Neural progenitor cell (in vitro differentiated cells): ENCODE results near the gene PCSK5. TPM values are rescaled to one million over a fixed set of nuclear protein-coding genes. Genes with fewer than 3 reads are reported as not detected.

Source experiments
- DNase-seq: peaks from one replicate; pipeline ENCODE4 v3.0.0-alpha.2; 2016; ENCODE audit warnings: low spot score
- H2AFZ ChIP-seq: fragments of 200-600 bp; sonication (generic); replicated peaks from 2 replicates; pipeline ENCODE4 v1.6.1; 2016; ENCODE audit warnings: antibody characterized with exemption
- H3F3A ChIP-seq: fragments of 200-600 bp; sonication (generic); 2 replicates; pipeline ENCODE4 v1.6.1; 2016; ENCODE audit warnings: antibody characterized with exemption, low read depth
- H3K27ac ChIP-seq: fragments of 200-600 bp; sonication (generic); 2 replicates; pipeline ENCODE4 v1.5.1; 2016; ENCODE audit warnings: mild to moderate bottlenecking
- H3K27me3 ChIP-seq: fragments of 200-600 bp; sonication (generic); 2 replicates; pipeline ENCODE4 v1.6.1; 2016; ENCODE audit warnings: mild to moderate bottlenecking, moderate library complexity
- H3K36me3 ChIP-seq: fragments of 200-600 bp; sonication (generic); 2 replicates; pipeline ENCODE4 v1.5.1; 2016
- H3K4me1 ChIP-seq: fragments of 200-600 bp; sonication (generic); 2 replicates; pipeline ENCODE4 v1.6.1; 2016; ENCODE audit warnings: mixed run types
- H3K4me2 ChIP-seq: fragments of 200-600 bp; sonication (generic); 2 replicates; pipeline ENCODE4 v1.6.1; 2016
- H3K4me3 ChIP-seq: fragments of 200-600 bp; sonication (generic); 2 replicates; pipeline ENCODE4 v1.5.1; 2016
- H3K79me2 ChIP-seq: fragments of 200-600 bp; sonication (generic); 2 replicates; pipeline ENCODE4 v1.6.1; 2016; ENCODE audit warnings: low read depth
- H3K9ac ChIP-seq: fragments of 200-600 bp; sonication (generic); 2 replicates; pipeline ENCODE4 v1.6.1; 2016
- H3K9me3 ChIP-seq: fragments of 200-600 bp; sonication (generic); 2 replicates; pipeline ENCODE4 v1.5.1; 2016; ENCODE audit warnings: low read depth
- H4K20me1 ChIP-seq: fragments of 200-600 bp; sonication (generic); 2 replicates; pipeline ENCODE4 v1.6.1; 2016; ENCODE audit warnings: low read depth
- H3K27ac Mint-ChIP-seq: 3 replicates; pipeline ENCODE4 v1.8.0; 2021; ENCODE audit warnings: mixed read lengths
- H3K27me3 Mint-ChIP-seq: 2 replicates; pipeline ENCODE4 v1.8.0; 2022; ENCODE audit warnings: low read depth, mild to moderate bottlenecking, inconsistent platforms, moderate library complexity, mixed read lengths; ENCODE audit not compliant: insufficient read depth
- H3K36me3 Mint-ChIP-seq: 3 replicates; pipeline ENCODE4 v1.8.0; 2021; ENCODE audit warnings: mixed read lengths
- H3K4me1 Mint-ChIP-seq: 3 replicates; pipeline ENCODE4 v1.8.0; 2021; ENCODE audit warnings: mixed read lengths
- H3K4me3 Mint-ChIP-seq: 3 replicates; pipeline ENCODE4 v1.8.0; 2021; ENCODE audit warnings: mild to moderate bottlenecking, moderate library complexity, mixed read lengths
- H3K9me3 Mint-ChIP-seq: 3 replicates; pipeline ENCODE4 v1.8.0; 2020; ENCODE audit warnings: mixed read lengths
- CTCF ChIP-seq: fragments of 200-600 bp; sonication (generic); IDR thresholded peaks from 2 replicates; pipeline ENCODE4 v1.5.1; 2017; ENCODE audit warnings: antibody characterized with exemption, mild to moderate bottlenecking
- EZH2 ChIP-seq: fragments of 200-600 bp; sonication (generic); IDR thresholded peaks from 2 replicates; pipeline ENCODE4 v1.6.1; 2017; ENCODE audit warnings: antibody characterized with exemption, mild to moderate bottlenecking, moderate library complexity
- EZH2phosphoT487 ChIP-seq: fragments of 200-600 bp; sonication (generic); IDR thresholded peaks from 2 replicates; pipeline ENCODE4 v1.6.1; 2017; ENCODE audit warnings: antibody characterized with exemption
- total RNA-seq: library from RNA; depleted of rRNA; stranded (reverse); fragments of >200 nt; gene quantifications from 2 replicates; pipeline ENCODE4 v1.2.3, GENCODE V29; 2015; ENCODE audit warnings: low replicate concordance

PCSK5 gene
- total RNA-seq, 1 donor from 2014 or later: 23.4 TPM

GRCh38 chr9:75852746-75853145 lies 37.7 kb upstream of the PCSK5 start:
- H3K4me3 Mint-ChIP-seq: no peak overlapping the region
- Histone ChIP-seq H3K4me1 (no peaks in the 10 kb centered on the region), H3K27ac (no peak overlapping the region), H3K9ac (no peak overlapping the region), H3K9me3 (no peaks in the 10 kb centered on the region), H3K36me3 (no peaks in the 10 kb centered on the region), H3K4me3 (no peak overlapping the region), H3K27me3 (no peaks in the 10 kb centered on the region), H3F3A (no peaks in the 10 kb centered on the region), H2AFZ (no peak overlapping the region), H4K20me1 (no peaks in the 10 kb centered on the region), H3K79me2 (no peaks in the 10 kb centered on the region), H3K4me2 (no peak overlapping the region)
- H3K36me3 Mint-ChIP-seq: no peaks in the 10 kb centered on the region
- TF ChIP-seq EZH2 (no peak), EZH2phosphoT487 (no peak), CTCF (no peak)
- peaks cover 2% of the 10 kb centered on the region for H3K27me3 Mint-ChIP-seq
- H3K9me3 Mint-ChIP-seq: no peaks in the 10 kb centered on the region
- H3K27ac Mint-ChIP-seq: no peak overlapping the region
- no peak for DNase-seq
- peaks cover 4% of the 10 kb centered on the region for H3K4me1 Mint-ChIP-seq

GRCh38 chr9:75855509-75855908 lies 35.0 kb upstream of the PCSK5 start:
- Mint-ChIP-seq H3K27me3 (peaks cover 2% of the 10 kb centered on the region), H3K27ac (no peak overlapping the region), H3K9me3 (no peaks in the 10 kb centered on the region), H3K4me1 (no peaks in the 10 kb centered on the region), H3K36me3 (no peaks in the 10 kb centered on the region), H3K4me3 (no peak overlapping the region)
- Histone ChIP-seq H2AFZ (peak overlapping the region; percentile 46), H3K4me2 (no peak overlapping the region), H3K36me3 (no peaks in the 10 kb centered on the region), H3K9me3 (no peaks in the 10 kb centered on the region), H3K27me3 (no peaks in the 10 kb centered on the region), H3K4me3 (no peak overlapping the region), H3K27ac (no peak overlapping the region), H4K20me1 (no peaks in the 10 kb centered on the region), H3K4me1 (peaks cover 7% of the 10 kb centered on the region), H3K79me2 (no peaks in the 10 kb centered on the region), H3K9ac (no peak overlapping the region), H3F3A (no peaks in the 10 kb centered on the region)
- DNase-seq: peak; percentile 49
- TF ChIP-seq EZH2phosphoT487 (no peak), EZH2 (no peak), CTCF (peak; percentile 62)

GRCh38 chr9:75858497-75859092 lies 31.9 kb upstream of the PCSK5 start:
- H3K9me3 Mint-ChIP-seq: peaks cover 3% of the 10 kb centered on the region
- no peak overlapping the region for H3K27ac ChIP-seq
- H3K27ac Mint-ChIP-seq: no peak overlapping the region

More at GRCh38 chr9:75858497-75859092, 31.9 kb upstream of the PCSK5 start:
- H4K20me1 ChIP-seq: no peaks in the 10 kb centered on the region
- Mint-ChIP-seq H3K27me3 (peaks cover 2% of the 10 kb centered on the region), H3K4me1 (no peaks in the 10 kb centered on the region), H3K4me3 (no peak overlapping the region), H3K36me3 (no peaks in the 10 kb centered on the region)
- H3K4me3 ChIP-seq: no peak overlapping the region
- H3K4me2 ChIP-seq: no peak overlapping the region
- no peak overlapping the region for H2AFZ ChIP-seq
- H3K4me1 ChIP-seq: peaks cover 7% of the 10 kb centered on the region
- TF ChIP-seq EZH2phosphoT487: no peak
- no peak for TF ChIP-seq EZH2
- no peak for TF ChIP-seq CTCF
- H3K36me3 ChIP-seq: no peaks in the 10 kb centered on the region
- no peak overlapping the region for H3K9ac ChIP-seq
- DNase-seq: no peak
- no peaks in the 10 kb centered on the region for H3K27me3 ChIP-seq
- no peaks in the 10 kb centered on the region for H3K79me2 ChIP-seq
- H3F3A ChIP-seq: no peaks in the 10 kb centered on the region
- H3K9me3 ChIP-seq: no peaks in the 10 kb centered on the region
